ENCODE measurements around the gene SLC22A31.
"Not testable (repeated sequence)": the region's sequence is repeated elsewhere in the genome, so short reads cannot be mapped to it uniquely, and the experiment has no call there.

SLC22A31 gene

DNA sequence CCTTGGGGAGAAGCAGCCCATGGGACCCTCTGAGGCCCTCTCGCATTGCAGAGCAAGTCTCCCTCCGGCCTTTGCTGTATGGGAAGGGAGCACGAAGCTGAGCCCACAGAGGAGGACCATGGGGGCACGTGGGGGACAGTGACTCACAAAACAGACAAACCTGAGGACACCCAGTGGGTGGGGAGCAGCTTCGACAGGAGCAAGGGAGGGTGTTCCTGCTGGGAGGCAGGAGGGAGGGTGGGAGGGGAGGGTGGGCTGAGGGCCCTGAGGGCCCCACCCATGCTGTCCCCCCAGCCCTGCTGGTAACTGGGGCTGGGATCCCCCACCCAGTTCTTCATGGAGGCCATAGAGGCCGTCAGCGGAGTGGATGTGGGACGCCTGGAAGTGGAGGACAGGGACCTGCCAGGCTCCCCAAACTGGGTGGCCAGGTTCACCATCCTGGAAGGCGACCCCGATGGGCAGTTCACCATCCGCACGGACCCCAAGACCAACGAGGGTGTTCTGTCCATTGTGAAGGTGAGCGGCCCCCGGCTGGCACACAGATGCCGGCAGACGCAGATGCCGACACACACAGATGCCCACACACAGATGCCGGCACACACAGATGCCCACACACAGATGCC lies 12.5 kb downstream of the SLC22A31 start:
- Histone ChIP-seq H3K4ac (ENCODE audit: low read depth, low read length) (no peak overlapping the region), H2AK5ac (ENCODE audit: low read length) (no peak overlapping the region), H3K4me2 (ENCODE audit: low read length) (no peak overlapping the region), H3K56ac (ENCODE audit: low read length) (no peak overlapping the region), H4K5ac (ENCODE audit: low read length) (no peak overlapping the region), H2BK15ac (replicated peaks; ENCODE audit: low read depth) (no peak overlapping the region), H3K27me3 (ENCODE audit: insufficient read depth, low read length, poor library complexity) (no peaks in the 10 kb centered on the region), H3K9ac (ENCODE audit: low read length) (no peak overlapping the region), H2BK120ac (ENCODE audit: low read depth, low read length) (no peak overlapping the region), H3K79me1 (ENCODE audit: low read length) (no peaks in the 10 kb centered on the region), H3K4me3 (ENCODE audit: low read length) (no peak overlapping the region), H3K36me3 (ENCODE audit: control insufficient read depth, insufficient read depth, low read length) (no peaks in the 10 kb centered on the region), H4K8ac (ENCODE audit: low read depth, low read length) (no peak overlapping the region), H3K27ac (ENCODE audit: low read depth, low read length) (no peak overlapping the region), H3K23ac (ENCODE audit: low read length) (no peak overlapping the region), H3K4me1 (ENCODE audit: control insufficient read depth, low read depth, low read length) (no peaks in the 10 kb centered on the region), H3K79me2 (ENCODE audit: control insufficient read depth, insufficient read depth, low read length) (no peaks in the 10 kb centered on the region), H2BK5ac (ENCODE audit: low read length) (no peak overlapping the region), H3K18ac (ENCODE audit: low read length) (no peak overlapping the region)
- no CpG with 5 or more reads among the region's 19 CpGs for WGBS (ENCODE audit: extremely low coverage, insufficient coverage, low lambda C conversion rate)
- DNase-seq: no peak

DNA sequence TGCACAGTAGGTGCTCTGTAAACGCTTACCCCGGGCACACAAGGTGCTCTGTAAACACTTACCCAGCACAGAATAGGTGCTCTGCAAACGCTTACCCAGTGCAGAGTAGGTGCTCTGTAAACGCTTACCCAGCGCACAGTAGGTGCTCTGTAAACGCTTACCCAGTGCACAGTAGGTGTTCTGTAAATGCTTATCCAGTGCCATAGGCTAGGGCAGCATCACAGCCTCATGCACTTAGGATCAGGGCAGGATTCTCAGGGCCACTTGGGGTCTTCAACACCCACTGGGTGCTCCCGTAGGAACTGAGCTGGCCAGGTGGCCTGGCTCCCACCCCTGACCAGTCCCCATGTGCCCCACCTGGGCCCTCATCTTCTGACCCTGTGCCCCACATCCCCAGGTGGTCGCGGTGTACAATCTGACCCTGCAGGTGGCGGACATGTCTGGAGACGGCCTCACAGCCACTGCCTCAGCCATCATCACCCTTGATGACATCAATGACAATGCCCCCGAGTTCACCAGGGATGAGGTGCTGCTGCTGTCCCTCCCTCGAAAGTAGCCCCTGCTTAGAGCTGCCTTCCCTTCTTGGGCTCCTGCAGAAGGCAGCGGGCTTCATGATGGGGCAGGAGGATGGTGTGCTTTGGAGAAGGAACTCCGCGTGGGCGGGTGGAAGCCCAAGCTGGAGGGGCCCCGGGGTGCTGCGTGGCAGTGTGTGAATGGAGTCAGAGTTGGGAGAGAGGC lies 13.1 kb downstream of the SLC22A31 start:
- Histone ChIP-seq H3K79me2 (ENCODE audit: control insufficient read depth, insufficient read depth, low read length) (no peaks in the 10 kb centered on the region), H3K4ac (ENCODE audit: low read depth, low read length) (no peak overlapping the region)

DNA sequence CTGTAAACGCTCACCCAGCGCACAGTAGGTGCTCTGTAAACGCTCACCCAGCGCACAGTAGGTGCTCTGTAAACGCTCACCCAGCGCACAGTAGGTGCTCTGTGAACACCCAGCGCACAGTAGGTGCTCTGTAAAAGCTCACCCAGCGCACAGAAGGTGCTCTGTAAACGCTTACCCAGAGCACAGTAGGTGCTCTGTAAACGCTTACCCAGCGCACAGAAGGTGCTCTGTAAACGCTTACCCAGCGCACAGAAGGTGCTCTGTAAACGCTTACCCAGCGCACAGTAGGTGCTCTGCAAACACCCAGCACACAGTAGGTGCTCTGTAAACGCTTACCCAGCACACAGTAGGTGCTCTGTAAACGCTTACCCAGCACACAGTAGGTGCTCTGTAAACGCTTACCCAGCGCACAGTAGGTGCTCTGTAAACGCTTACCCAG lies 13.7 kb downstream of the SLC22A31 start:
- not testable (repeated sequence) for H3K23ac ChIP-seq (ENCODE audit: low read length)
- WGBS (ENCODE audit: extremely low coverage, insufficient coverage, low lambda C conversion rate): no CpG with 5 or more reads among the region's 20 CpGs

More for the DNA sequence above, 13.1 kb downstream of the SLC22A31 start:
- Histone ChIP-seq H3K36me3 (ENCODE audit: control insufficient read depth, insufficient read depth, low read length) (no peaks in the 10 kb centered on the region), H2BK15ac (replicated peaks; ENCODE audit: low read depth) (no peak overlapping the region), H2AK5ac (ENCODE audit: low read length) (no peak overlapping the region), H2BK5ac (ENCODE audit: low read length) (no peak overlapping the region), H3K4me2 (ENCODE audit: low read length) (no peak overlapping the region), H2BK120ac (ENCODE audit: low read depth, low read length) (no peak overlapping the region), H3K4me1 (ENCODE audit: control insufficient read depth, low read depth, low read length) (no peaks in the 10 kb centered on the region), H3K9ac (ENCODE audit: low read length) (no peak overlapping the region), H3K23ac (ENCODE audit: low read length) (no peak overlapping the region), H3K27ac (ENCODE audit: low read depth, low read length) (no peak overlapping the region), H3K79me1 (ENCODE audit: low read length) (no peaks in the 10 kb centered on the region), H3K56ac (ENCODE audit: low read length) (no peak overlapping the region), H4K5ac (ENCODE audit: low read length) (no peak overlapping the region), H3K4me3 (ENCODE audit: low read length) (no peak overlapping the region), H4K8ac (ENCODE audit: low read depth, low read length) (no peak overlapping the region), H3K18ac (ENCODE audit: low read length) (no peak overlapping the region), H3K27me3 (ENCODE audit: insufficient read depth, low read length, poor library complexity) (no peaks in the 10 kb centered on the region)
- no peak for DNase-seq
- WGBS (ENCODE audit: extremely low coverage, insufficient coverage, low lambda C conversion rate): no CpG with 5 or more reads among the region's 19 CpGs

DNA sequence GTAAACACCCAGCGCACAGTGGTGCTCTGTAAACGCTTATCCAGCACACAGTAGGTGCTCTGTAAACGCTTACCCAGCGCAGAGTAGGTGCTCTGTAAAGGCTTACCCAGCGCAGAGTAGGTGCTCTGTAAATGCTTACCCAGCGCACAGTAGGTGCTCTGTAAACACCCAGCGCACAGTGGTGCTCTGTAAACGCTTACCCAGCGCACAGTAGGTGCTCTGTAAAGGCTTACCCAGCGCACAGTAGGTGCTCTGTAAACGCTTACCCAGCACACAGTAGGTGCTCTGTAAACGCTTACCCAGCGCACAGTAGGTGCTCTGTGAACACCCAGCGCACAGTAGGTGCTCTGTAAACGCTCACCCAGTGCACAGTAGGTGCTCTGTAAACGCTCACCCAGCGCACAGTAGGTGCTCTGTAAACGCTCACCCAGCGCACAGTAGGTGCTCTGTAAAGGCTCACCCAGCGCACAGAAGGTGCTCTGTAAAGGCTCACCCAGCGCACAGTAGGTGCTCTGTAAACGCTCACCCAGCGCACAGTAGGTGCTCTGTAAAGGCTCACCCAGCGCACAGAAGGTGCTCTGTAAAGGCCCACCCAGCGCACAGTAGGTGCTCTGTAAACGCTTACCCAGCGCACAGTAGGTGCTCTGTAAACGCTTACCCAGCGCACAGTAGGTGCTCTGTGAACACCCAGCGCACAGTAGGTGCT lies 14.3 kb downstream of the SLC22A31 start:
- not testable (repeated sequence) for H3K27me3 ChIP-seq (ENCODE audit: insufficient read depth, low read length, poor library complexity); H3K27ac ChIP-seq (ENCODE audit: low read depth, low read length); H3K4me1 ChIP-seq (ENCODE audit: control insufficient read depth, low read depth, low read length); H3K79me1 ChIP-seq (ENCODE audit: low read length); H3K56ac ChIP-seq (ENCODE audit: low read length); H4K5ac ChIP-seq (ENCODE audit: low read length); H2AK5ac ChIP-seq (ENCODE audit: low read length); DNase-seq; H3K18ac ChIP-seq (ENCODE audit: low read length); H3K23ac ChIP-seq (ENCODE audit: low read length); H3K4me3 ChIP-seq (ENCODE audit: low read length); H3K4ac ChIP-seq (ENCODE audit: low read depth, low read length); H3K4me2 ChIP-seq (ENCODE audit: low read length); H2BK15ac ChIP-seq (replicated peaks; ENCODE audit: low read depth); H3K36me3 ChIP-seq (ENCODE audit: control insufficient read depth, insufficient read depth, low read length); H3K79me2 ChIP-seq (ENCODE audit: control insufficient read depth, insufficient read depth, low read length); H2BK120ac ChIP-seq (ENCODE audit: low read depth, low read length); H4K8ac ChIP-seq (ENCODE audit: low read depth, low read length); H2BK5ac ChIP-seq (ENCODE audit: low read length); H3K9ac ChIP-seq (ENCODE audit: low read length)
- no CpG with 5 or more reads among the region's 30 CpGs for WGBS (ENCODE audit: extremely low coverage, insufficient coverage, low lambda C conversion rate)

More for the DNA sequence above, 13.7 kb downstream of the SLC22A31 start:
- H3K4me1 ChIP-seq (ENCODE audit: control insufficient read depth, low read depth, low read length); H3K56ac ChIP-seq (ENCODE audit: low read length); H3K36me3 ChIP-seq (ENCODE audit: control insufficient read depth, insufficient read depth, low read length); H2AK5ac ChIP-seq (ENCODE audit: low read length); H2BK120ac ChIP-seq (ENCODE audit: low read depth, low read length); H3K27ac ChIP-seq (ENCODE audit: low read depth, low read length); H3K79me1 ChIP-seq (ENCODE audit: low read length); H3K9ac ChIP-seq (ENCODE audit: low read length); H3K27me3 ChIP-seq (ENCODE audit: insufficient read depth, low read length, poor library complexity); H3K4me3 ChIP-seq (ENCODE audit: low read length); H3K4me2 ChIP-seq (ENCODE audit: low read length); H2BK5ac ChIP-seq (ENCODE audit: low read length); H3K18ac ChIP-seq (ENCODE audit: low read length); DNase-seq; H3K4ac ChIP-seq (ENCODE audit: low read depth, low read length); H2BK15ac ChIP-seq (replicated peaks; ENCODE audit: low read depth); H4K5ac ChIP-seq (ENCODE audit: low read length); H4K8ac ChIP-seq (ENCODE audit: low read depth, low read length); H3K79me2 ChIP-seq (ENCODE audit: control insufficient read depth, insufficient read depth, low read length): not testable (repeated sequence)

DNA sequence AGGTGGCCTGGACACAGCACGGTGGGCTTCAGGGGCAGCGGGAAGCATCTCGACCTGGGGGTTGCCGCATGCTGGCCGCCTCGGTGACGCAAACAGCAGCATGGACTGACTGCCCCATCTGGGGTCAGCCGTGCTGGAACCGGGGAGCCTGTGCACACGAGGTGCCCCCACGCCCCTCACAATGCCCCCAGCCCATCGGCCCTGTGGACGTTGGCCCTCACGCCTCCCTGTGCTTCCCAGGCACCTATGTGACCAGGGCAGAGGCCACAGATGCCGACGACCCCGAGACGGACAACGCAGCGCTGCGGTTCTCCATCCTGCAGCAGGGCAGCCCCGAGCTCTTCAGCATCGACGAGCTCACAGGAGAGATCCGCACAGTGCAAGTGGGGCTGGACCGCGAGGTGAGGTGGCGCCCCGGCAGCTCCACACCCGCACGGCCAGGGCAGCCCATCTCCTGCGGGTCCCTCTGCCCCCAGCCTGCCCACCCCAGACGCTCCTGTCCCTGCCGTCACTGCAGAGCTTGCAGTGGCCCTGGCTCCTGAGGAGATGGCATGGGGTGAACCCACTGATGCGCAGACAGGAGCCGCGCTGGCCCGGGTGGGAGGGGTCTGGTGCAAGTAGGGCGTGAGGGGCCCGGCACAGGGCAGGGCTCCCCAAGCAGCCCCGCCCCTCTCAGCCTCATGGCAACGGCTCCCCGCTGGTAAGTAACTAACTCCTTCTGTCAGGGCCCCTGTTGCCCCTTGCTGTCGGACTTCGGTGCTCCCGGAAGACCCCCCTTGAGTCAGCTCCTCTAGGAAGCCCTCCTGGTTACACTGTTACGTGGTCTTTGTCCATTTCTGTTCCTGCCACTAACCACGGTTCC lies 15.2 kb downstream of the SLC22A31 start:
- no peak overlapping the region for H3K18ac ChIP-seq (ENCODE audit: low read length)
- H3K4ac ChIP-seq (ENCODE audit: low read depth, low read length): no peak overlapping the region
- no peak overlapping the region for H2BK5ac ChIP-seq (ENCODE audit: low read length)
- no peaks in the 10 kb centered on the region for H3K36me3 ChIP-seq (ENCODE audit: control insufficient read depth, insufficient read depth, low read length)
- H3K79me1 ChIP-seq (ENCODE audit: low read length): no peaks in the 10 kb centered on the region
- no peak overlapping the region for H3K23ac ChIP-seq (ENCODE audit: low read length)
- WGBS (ENCODE audit: extremely low coverage, insufficient coverage, low lambda C conversion rate): no CpG with 5 or more reads among the region's 48 CpGs
- no peak overlapping the region for H3K56ac ChIP-seq (ENCODE audit: low read length)
- no peak overlapping the region for H2AK5ac ChIP-seq (ENCODE audit: low read length)
- no peak overlapping the region for H3K4me2 ChIP-seq (ENCODE audit: low read length)
- H3K27me3 ChIP-seq (ENCODE audit: insufficient read depth, low read length, poor library complexity): no peaks in the 10 kb centered on the region
- no peak overlapping the region for H2BK120ac ChIP-seq (ENCODE audit: low read depth, low read length)
- H3K9ac ChIP-seq (ENCODE audit: low read length): no peak overlapping the region
- H4K5ac ChIP-seq (ENCODE audit: low read length): no peak overlapping the region
- H2BK15ac ChIP-seq (replicated peaks; ENCODE audit: low read depth): no peak overlapping the region
- H4K8ac ChIP-seq (ENCODE audit: low read depth, low read length): no peak overlapping the region
- no peak overlapping the region for H3K4me3 ChIP-seq (ENCODE audit: low read length)
- H3K79me2 ChIP-seq (ENCODE audit: control insufficient read depth, insufficient read depth, low read length): no peaks in the 10 kb centered on the region
- no peaks in the 10 kb centered on the region for H3K4me1 ChIP-seq (ENCODE audit: control insufficient read depth, low read depth, low read length)
- H3K27ac ChIP-seq (ENCODE audit: low read depth, low read length): no peak overlapping the region
- DNase-seq: no peak

Data from mesendoderm (in vitro differentiated cells).